Activated T-cell treated with anti-CD3 and anti-CD28 coated beads for 4 hours (primary cell): ENCODE results near the gene CMTM3.
"Not testable (repeated sequence)": the region's sequence is repeated elsewhere in the genome, so short reads cannot be mapped to it uniquely, and the experiment has no call there.

ENCODE experiments used
- DNase-seq: peaks from one replicate; pipeline ENCODE4 v3.0.0-alpha.2; 2020

The CMTM3 gene

GRCh38 chr16:66585481-66586239, 18.8 kb upstream of the CMTM3 start:
- DNase-seq, result no peak

GRCh38 chr16:66587881-66588600, 16.5 kb upstream of the CMTM3 start:
- no peak for DNase-seq

- peak; percentile 42 for DNase-seq
Observed at GRCh38 chr16:66588981-66589713, 15.4 kb upstream of the CMTM3 start.

- no peak for DNase-seq
Observed at GRCh38 chr16:66590322-66590721, 14.2 kb upstream of the CMTM3 start.

GRCh38 chr16:66591018-66591417, 13.5 kb upstream of the CMTM3 start:
- DNase-seq, result no peak

GRCh38 chr16:66592241-66592640, 12.3 kb upstream of the CMTM3 start:
- DNase-seq, result no peak

GRCh38 chr16:66592814-66593213, 11.7 kb upstream of the CMTM3 start:
- DNase-seq, result no peak

- no peak for DNase-seq
Observed at GRCh38 chr16:66594739-66595138, 9.8 kb upstream of the CMTM3 start.

GRCh38 chr16:66596559-66596958, 7.9 kb upstream of the CMTM3 start:
- not testable (repeated sequence) for DNase-seq

- no peak for DNase-seq
Observed at GRCh38 chr16:66596986-66597848, 7.3 kb upstream of the CMTM3 start.

- DNase-seq, result no peak
Observed at GRCh38 chr16:66598111-66598510, 6.4 kb upstream of the CMTM3 start.

GRCh38 chr16:66599726-66600125, 4.8 kb upstream of the CMTM3 start:
- no peak for DNase-seq

- no peak for DNase-seq
Observed at GRCh38 chr16:66600477-66600876, 4.0 kb upstream of the CMTM3 start.

GRCh38 chr16:66601471-66601870, 3.0 kb upstream of the CMTM3 start:
- no peak for DNase-seq

GRCh38 chr16:66603537-66604375, 748 bp upstream of the CMTM3 start:
- DNase-seq, result peak; percentile 50

GRCh38 chr16:66605177-66605978, 874 bp downstream of the CMTM3 start:
- no peak for DNase-seq

GRCh38 chr16:66605979-66606751, 1.7 kb downstream of the CMTM3 start:
- DNase-seq, result no peak

GRCh38 chr16:66608241-66609138, 4.0 kb downstream of the CMTM3 start:
- peak; percentile 79 for DNase-seq

- no peak for DNase-seq
Observed at GRCh38 chr16:66609139-66609510, 4.6 kb downstream of the CMTM3 start.
